Measurements from ENCODE around the gene BCAS1. TPM values are rescaled to one million over a fixed set of nuclear protein-coding genes. Genes with fewer than 3 reads are reported as not detected.

Gene BCAS1
- total RNA-seq, 4 donors from 2014 or later, result 0.29 to 0.83 TPM; not detected in 2

- Histone ChIP-seq H3K4me1 (no peaks in the 10 kb centered on the region), H3K27ac (peak overlapping the region in 1 of 2 donors; percentile 59), H3K4me3 (no peak overlapping the region), H3K27me3 (no peaks in the 10 kb centered on the region), H3K9me3 (no peaks in the 10 kb centered on the region), H3K36me3 (no peaks in the 10 kb centered on the region)
- intact Hi-C loops (cut with DNase I; ENCODE audit: low total_unique reads), result no loop called here
- peak; percentile 54 to 61 for DNase-seq
- TF ChIP-seq POLR2A (IDR thresholded peaks at IDR 0.05), result no peak
- TF ChIP-seq CTCF (IDR thresholded peaks at IDR 0.05), result no peak
Measured at GRCh38 chr20:53984356-53985149, 85.8 kb downstream of the BCAS1 start.

GRCh38 chr20:53983401-53983800 lies 87.0 kb downstream of the BCAS1 start:
- intact Hi-C loops (cut with DNase I; ENCODE audit: low total_unique reads), result no loop called here
- no peaks in the 10 kb centered on the region for H3K4me1 ChIP-seq
- no peaks in the 10 kb centered on the region for H3K27me3 ChIP-seq
- no peak for DNase-seq
- H3K36me3 ChIP-seq, result no peaks in the 10 kb centered on the region
- H3K4me3 ChIP-seq, result no peak overlapping the region
- H3K9me3 ChIP-seq, result no peaks in the 10 kb centered on the region
- TF ChIP-seq POLR2A (IDR thresholded peaks at IDR 0.05) (no peak), CTCF (IDR thresholded peaks at IDR 0.05) (no peak)
- no peak overlapping the region for H3K27ac ChIP-seq

- Histone ChIP-seq H3K9me3 (no peaks in the 10 kb centered on the region), H3K4me3 (no peak overlapping the region), H3K36me3 (no peaks in the 10 kb centered on the region), H3K27me3 (no peaks in the 10 kb centered on the region), H3K27ac (no peak overlapping the region), H3K4me1 (no peaks in the 10 kb centered on the region)
- TF ChIP-seq CTCF (IDR thresholded peaks at IDR 0.05), result no peak
- no peak for TF ChIP-seq POLR2A (IDR thresholded peaks at IDR 0.05)
- no peak for DNase-seq
- intact Hi-C loops (cut with DNase I; ENCODE audit: low total_unique reads), result no loop called here
Measured at GRCh38 chr20:53982624-53983023, 87.8 kb downstream of the BCAS1 start.

- intact Hi-C loops (cut with DNase I; ENCODE audit: low total_unique reads), result no loop called here
- Histone ChIP-seq H3K4me3 (no peak overlapping the region), H3K9me3 (no peaks in the 10 kb centered on the region), H3K36me3 (no peaks in the 10 kb centered on the region), H3K27ac (no peak overlapping the region), H3K4me1 (no peaks in the 10 kb centered on the region), H3K27me3 (no peaks in the 10 kb centered on the region)
- no peak for TF ChIP-seq CTCF (IDR thresholded peaks at IDR 0.05)
- TF ChIP-seq POLR2A (IDR thresholded peaks at IDR 0.05), result no peak
- DNase-seq, result no peak
Measured at GRCh38 chr20:53981752-53982437, 88.5 kb downstream of the BCAS1 start.

GRCh38 chr20:53981130-53981529 lies 89.3 kb downstream of the BCAS1 start:
- intact Hi-C loops (cut with DNase I; ENCODE audit: low total_unique reads), result no loop called here
- Histone ChIP-seq H3K4me1 (no peaks in the 10 kb centered on the region), H3K27ac (peak overlapping the region in 1 of 2 donors; percentile 9), H3K36me3 (no peaks in the 10 kb centered on the region), H3K9me3 (no peaks in the 10 kb centered on the region), H3K4me3 (no peak overlapping the region), H3K27me3 (no peaks in the 10 kb centered on the region)
- no peak for DNase-seq
- TF ChIP-seq POLR2A (IDR thresholded peaks at IDR 0.05) (no peak), CTCF (IDR thresholded peaks at IDR 0.05) (no peak)
